ENCODE measurements around the gene ZNF878. TPM values are rescaled to one million over a fixed set of nuclear protein-coding genes. Genes with fewer than 3 reads are reported as not detected.
A peak's percentile ranks its signal among the peaks of the same experiment; 100 is the strongest.

Gene ZNF878
- total RNA-seq, 2 donors from 2014 or later: not detected

DNA sequence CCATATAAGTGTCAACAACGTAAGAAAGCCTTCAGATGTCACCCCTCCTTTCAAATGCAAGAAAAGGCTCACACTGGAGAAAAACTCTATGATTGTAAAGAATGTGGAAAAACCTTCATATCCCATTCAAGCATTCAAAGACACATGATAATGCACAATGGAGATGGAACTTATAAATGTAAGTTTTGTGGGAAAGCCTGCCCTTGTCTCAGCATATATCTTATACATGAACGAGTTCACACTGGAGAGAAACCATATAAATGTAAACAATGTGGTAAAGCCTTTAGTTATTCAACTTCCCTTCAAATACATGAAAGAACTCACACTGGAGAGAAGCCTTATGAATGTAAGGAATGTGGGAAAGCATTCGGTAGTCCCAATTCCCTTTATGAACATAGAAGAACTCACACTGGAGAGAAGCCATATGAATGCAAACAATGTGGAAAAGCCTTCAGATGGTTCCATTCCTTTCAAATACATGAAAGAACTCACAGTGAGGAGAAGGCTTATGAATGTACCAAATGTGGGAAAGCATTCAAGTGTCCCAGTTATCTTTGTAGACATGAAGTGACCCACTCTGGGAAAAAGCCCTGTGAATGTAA lies 22.9 kb upstream of the ZNF878 start:
- 91% methylated on average over 3 of the region's 3 CpGs for WGBS
- H3K4me1 ChIP-seq (replicated peaks): no peaks in the 10 kb centered on the region
- H3K4me3 ChIP-seq: no peak overlapping the region

DNA sequence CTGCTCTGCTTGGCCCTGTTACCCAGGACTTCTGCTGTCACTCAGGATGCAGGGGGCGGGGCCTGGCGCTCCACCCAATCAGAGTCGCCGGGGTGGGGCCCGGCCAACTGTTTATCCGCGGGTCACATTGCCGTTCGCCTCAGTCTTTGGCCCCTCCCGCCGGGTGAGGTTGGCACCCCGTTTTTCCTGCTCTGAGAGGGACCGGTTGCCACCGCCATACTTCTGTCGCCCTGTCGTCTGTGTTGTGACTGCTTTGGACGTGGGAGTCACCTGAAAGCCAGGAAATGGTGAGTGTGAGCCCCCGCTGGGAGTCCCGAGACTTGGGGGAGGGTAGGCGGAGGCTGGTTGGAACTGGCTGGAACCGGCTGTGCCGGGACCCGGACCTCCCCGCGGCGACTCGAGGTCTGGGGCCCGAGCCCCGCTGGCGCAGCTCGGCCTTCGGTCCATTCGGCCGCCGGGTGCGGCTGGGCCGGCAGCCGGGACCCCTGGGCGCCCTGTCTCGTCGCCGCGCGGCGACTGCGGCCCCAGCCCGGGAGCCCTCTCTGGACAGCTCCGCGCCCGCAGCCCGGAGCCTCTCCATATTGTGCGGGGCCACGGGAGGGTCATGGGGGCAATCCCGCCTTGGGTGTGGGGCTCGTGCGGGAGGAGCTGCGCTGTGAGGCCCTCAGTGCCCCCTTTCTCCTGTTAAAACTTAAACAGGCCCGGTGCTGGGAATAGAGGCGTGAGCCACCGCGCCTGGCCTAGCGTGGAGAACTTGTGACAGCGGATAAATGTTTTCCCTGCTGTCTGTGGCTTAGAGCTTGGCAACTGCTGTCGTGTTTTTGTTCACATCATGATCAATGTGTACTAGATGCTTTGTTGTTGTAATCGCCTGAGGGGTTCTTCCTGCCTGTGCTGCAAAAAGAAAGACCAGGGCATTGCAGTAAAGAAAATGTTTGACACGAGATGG lies 12.1 kb upstream of the ZNF878 start, which contains the start of gene ZNF844:
Gene ZNF844, plus strand, starts transcription at position 142 of the 949 bp plus-strand sequence. Its CDS starts 143 bp downstream, at position 285.
- Histone ChIP-seq H3K4me1 (replicated peaks) (peaks cover 4% of the 10 kb centered on the region), H3K27ac (peak within 1 kb of the TSS; percentile 91 to 93), H3K27me3 (replicated peaks; ENCODE audit: insufficient read depth) (no peaks in the 10 kb centered on the region), H3K36me3 (no peaks in the 10 kb centered on the region), H3K9me3 (no peaks in the 10 kb centered on the region), H3K4me3 (peak within 1 kb of the TSS; percentile 90 to 91)
- intact Hi-C loops (cut with DNase I): loop anchor here (5.0 to 10.0 kb wide), 2 partner anchors 97 to 180 kb away; partner anchors contain the start of genes ZNF136 and ZNF69
- DNase-seq (ENCODE audit: low spot score): peak; percentile 97
- under 1% methylated on average over 66 of the region's 66 CpGs for WGBS
- TF ChIP-seq CTCF (IDR thresholded peaks at IDR 0.05): peak in 1 of 4 experiments; percentile 25
- TF ChIP-seq POLR2A (IDR thresholded peaks at IDR 0.05): peak; percentile 96
- peak; percentile 97 for TF ChIP-seq POLR2AphosphoS5 (IDR thresholded peaks at IDR 0.05)

More for the DNA sequence above, 22.9 kb upstream of the ZNF878 start:
- intact Hi-C loops (cut with DNase I): no loop called here
- H3K9me3 ChIP-seq: peaks cover 14% of the 10 kb centered on the region
- peaks cover 15 to 24% of the 10 kb centered on the region in 2 donors for H3K36me3 ChIP-seq
- TF ChIP-seq POLR2AphosphoS5 (IDR thresholded peaks at IDR 0.05): no peak
- no peak for TF ChIP-seq CTCF (IDR thresholded peaks at IDR 0.05)
- TF ChIP-seq POLR2A (IDR thresholded peaks at IDR 0.05): no peak
- no peaks in the 10 kb centered on the region for H3K27me3 ChIP-seq (replicated peaks; ENCODE audit: insufficient read depth)
- no peak for DNase-seq (ENCODE audit: low spot score)
- H3K27ac ChIP-seq: no peak overlapping the region

GRCh38 chr19:12055784-12056183 lies 3.0 kb upstream of the ZNF878 start:
- no peaks in the 10 kb centered on the region for H3K36me3 ChIP-seq
- WGBS: 79% methylated on average over 5 of the region's 5 CpGs
- intact Hi-C loops (cut with DNase I): no loop called here
- H3K27ac ChIP-seq: no peak overlapping the region
- no peaks in the 10 kb centered on the region for H3K4me1 ChIP-seq (replicated peaks)
- no peak for TF ChIP-seq POLR2A (IDR thresholded peaks at IDR 0.05)
- no peak for TF ChIP-seq POLR2AphosphoS5 (IDR thresholded peaks at IDR 0.05)
- TF ChIP-seq CTCF (IDR thresholded peaks at IDR 0.05): no peak
- no peak for DNase-seq (ENCODE audit: low spot score)
- no peak overlapping the region for H3K4me3 ChIP-seq
- no peaks in the 10 kb centered on the region for H3K9me3 ChIP-seq
- no peaks in the 10 kb centered on the region for H3K27me3 ChIP-seq (replicated peaks; ENCODE audit: insufficient read depth)

DNA sequence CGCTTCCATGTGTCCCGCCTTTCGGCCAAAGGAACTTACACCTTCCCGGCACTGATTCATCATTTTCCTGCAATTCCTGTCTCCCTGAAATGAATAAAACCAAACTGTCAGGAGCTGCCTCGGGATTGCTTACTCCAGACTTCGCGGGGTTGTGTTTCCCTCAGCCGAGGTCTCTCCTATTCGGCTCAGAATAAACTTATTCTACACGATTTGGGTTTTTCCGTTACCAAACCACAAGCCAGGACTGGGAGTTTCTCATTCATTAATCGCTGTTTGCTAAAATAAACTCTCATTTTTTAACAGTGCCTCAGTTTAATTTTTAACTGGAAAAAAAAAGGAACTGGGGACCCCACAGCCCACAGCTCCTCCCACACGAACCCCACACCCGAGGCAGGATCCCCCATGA lies 667 bp downstream of the ZNF878 start:
- Histone ChIP-seq H3K27ac (peak overlapping the region; percentile 66 to 70), H3K36me3 (no peaks in the 10 kb centered on the region), H3K27me3 (replicated peaks; ENCODE audit: insufficient read depth) (no peaks in the 10 kb centered on the region), H3K4me1 (replicated peaks) (no peaks in the 10 kb centered on the region), H3K4me3 (peak overlapping the region; percentile 51 to 60), H3K9me3 (no peaks in the 10 kb centered on the region)
- TF ChIP-seq CTCF (IDR thresholded peaks at IDR 0.05) (no peak), POLR2AphosphoS5 (IDR thresholded peaks at IDR 0.05) (no peak), POLR2A (IDR thresholded peaks at IDR 0.05) (no peak)
- WGBS: 1% methylated on average over 14 of the region's 14 CpGs
- intact Hi-C loops (cut with DNase I): no loop called here
- no peak for DNase-seq (ENCODE audit: low spot score)
